ENCODE data around the gene SWAP70. TPM values are rescaled to one million over a fixed set of nuclear protein-coding genes. Genes with fewer than 3 reads are reported as not detected.

The SWAP70 gene
- total RNA-seq, 1 experiment from 2014 or later = 13.0 TPM

- CTCF ChIA-PET = no interaction called here
- no peak overlapping the region for H3K4me3 Mint-ChIP-seq (ENCODE audit: unreplicated experiment)
Measured at GRCh38 chr11:9761441-9761945, 97.6 kb downstream of the SWAP70 start.

GRCh38 chr11:9762531-9762930 is 98.7 kb downstream of the SWAP70 start:
- H3K27me3 Mint-ChIP-seq (ENCODE audit: insufficient read depth, unreplicated experiment) = no peaks in the 10 kb centered on the region
- ChIA-PET CTCF (interaction anchor here (0.5 to 1.1 kb wide), 2 partner anchors 211 to 222 kb away, joined by 3 to 6 read pairs; no protein-coding TSS in a partner anchor), POLR2A (interaction anchor here (1.0 to 1.6 kb wide), 3 partner anchors 10 to 40 kb away, joined by 3 to 5 read pairs (median 4); no protein-coding TSS in a partner anchor)
- TF ChIP-seq CTCF (IDR thresholded peaks at IDR 0.05; ENCODE audit: unreplicated experiment) = no peak
- H3K9me3 Mint-ChIP-seq (ENCODE audit: unreplicated experiment) = no peaks in the 10 kb centered on the region
- DNase-seq (ENCODE audit: unreplicated experiment) = no peak
- H3K27ac Mint-ChIP-seq (ENCODE audit: low read depth, unreplicated experiment) = peak overlapping the region; percentile 1
- intact Hi-C loops (cut with micrococcal nuclease) = no loop called here
- peaks cover 46% of the 10 kb centered on the region for H3K4me1 Mint-ChIP-seq (ENCODE audit: insufficient read depth, unreplicated experiment)
- H3K4me3 Mint-ChIP-seq (ENCODE audit: unreplicated experiment) = no peak overlapping the region
- BruUV-seq (replicated peaks) = no TSS peak
- H3K36me3 Mint-ChIP-seq (ENCODE audit: insufficient read depth, unreplicated experiment) = peaks cover 11% of the 10 kb centered on the region

More at GRCh38 chr11:9761441-9761945, 97.6 kb downstream of the SWAP70 start:
- POLR2A ChIA-PET = interaction anchor here (0.7 to 4.2 kb wide), 4 partner anchors 40 to 548 kb away, joined by 3 to 81 read pairs (median 16); partner anchors contain the start of gene ADM
- BruUV-seq (replicated peaks) = no TSS peak
- no peaks in the 10 kb centered on the region for H3K9me3 Mint-ChIP-seq (ENCODE audit: unreplicated experiment)
- H3K27ac Mint-ChIP-seq (ENCODE audit: low read depth, unreplicated experiment) = no peak overlapping the region
- peaks cover 52% of the 10 kb centered on the region for H3K4me1 Mint-ChIP-seq (ENCODE audit: insufficient read depth, unreplicated experiment)
- no peak for TF ChIP-seq CTCF (IDR thresholded peaks at IDR 0.05; ENCODE audit: unreplicated experiment)
- intact Hi-C loops (cut with micrococcal nuclease) = no loop called here
- H3K27me3 Mint-ChIP-seq (ENCODE audit: insufficient read depth, unreplicated experiment) = no peaks in the 10 kb centered on the region
- H3K36me3 Mint-ChIP-seq (ENCODE audit: insufficient read depth, unreplicated experiment) = peaks cover 6% of the 10 kb centered on the region
- DNase-seq (ENCODE audit: unreplicated experiment) = no peak

GRCh38 chr11:9763301-9763700 is 99.4 kb downstream of the SWAP70 start:
- peaks cover 46% of the 10 kb centered on the region for H3K4me1 Mint-ChIP-seq (ENCODE audit: insufficient read depth, unreplicated experiment)
- CTCF ChIA-PET = interaction anchor here (1.0 to 1.1 kb wide), 2 partner anchors 100 to 210 kb away, joined by 4 to 6 read pairs; no protein-coding TSS in a partner anchor
- intact Hi-C loops (cut with micrococcal nuclease) = no loop called here
- POLR2A ChIA-PET = interaction anchor here (1.0 to 1.6 kb wide), 3 partner anchors 9 to 39 kb away, joined by 3 to 5 read pairs (median 4); no protein-coding TSS in a partner anchor
- BruUV-seq (replicated peaks) = no TSS peak
- H3K27ac Mint-ChIP-seq (ENCODE audit: low read depth, unreplicated experiment) = no peak overlapping the region
- DNase-seq (ENCODE audit: unreplicated experiment) = no peak
- H3K36me3 Mint-ChIP-seq (ENCODE audit: insufficient read depth, unreplicated experiment) = peaks cover 11% of the 10 kb centered on the region
- H3K27me3 Mint-ChIP-seq (ENCODE audit: insufficient read depth, unreplicated experiment) = no peaks in the 10 kb centered on the region
- no peak overlapping the region for H3K4me3 Mint-ChIP-seq (ENCODE audit: unreplicated experiment)
- no peak for TF ChIP-seq CTCF (IDR thresholded peaks at IDR 0.05; ENCODE audit: unreplicated experiment)
- no peaks in the 10 kb centered on the region for H3K9me3 Mint-ChIP-seq (ENCODE audit: unreplicated experiment)

GRCh38 chr11:9765320-9766101 is 101.6 kb downstream of the SWAP70 start:
- no peak for TF ChIP-seq CTCF (IDR thresholded peaks at IDR 0.05; ENCODE audit: unreplicated experiment)
- Mint-ChIP-seq H3K4me1 (ENCODE audit: insufficient read depth, unreplicated experiment) (peaks cover 28% of the 10 kb centered on the region), H3K4me3 (ENCODE audit: unreplicated experiment) (no peak overlapping the region), H3K27me3 (ENCODE audit: insufficient read depth, unreplicated experiment) (no peaks in the 10 kb centered on the region), H3K9me3 (ENCODE audit: unreplicated experiment) (no peaks in the 10 kb centered on the region), H3K36me3 (ENCODE audit: insufficient read depth, unreplicated experiment) (peaks cover 18% of the 10 kb centered on the region), H3K27ac (ENCODE audit: low read depth, unreplicated experiment) (no peak overlapping the region)
- ChIA-PET POLR2A (interaction anchor here (0.6 to 1.0 kb wide), 3 partner anchors 11 to 375 kb away, joined by 3 to 4 read pairs (median 3); no protein-coding TSS in a partner anchor), CTCF (interaction anchor here (0.6 to 1.2 kb wide), 5 partner anchors 13 to 559 kb away, joined by 3 to 4 read pairs (median 3); no protein-coding TSS in a partner anchor)
- DNase-seq (ENCODE audit: unreplicated experiment) = no peak
- intact Hi-C loops (cut with micrococcal nuclease) = no loop called here
- BruUV-seq (replicated peaks) = no TSS peak
